T-helper 2 cell treated with Interferon-gamma antibody and Interleukin-4, amounts not matched to agents 100 ng/mL and 5 ng/mL, for 36 hours (primary cell): ENCODE data around the gene PCDHA13. TPM values are rescaled to one million over a fixed set of nuclear protein-coding genes. Genes with fewer than 3 reads are reported as not detected.
"Not testable (repeated sequence)": the region's sequence is repeated elsewhere in the genome, so short reads cannot be mapped to it uniquely, and the experiment has no call there.

Source experiments
- intact Hi-C: fragments of 100-400 bp; cut with micrococcal nuclease; formaldehyde crosslinking; loops from one replicate; pipeline ENCODE4 v1.15.1; 2023
- total RNA-seq: library from RNA; stranded (reverse); gene quantifications from 2 replicates; pipeline ENCODE4 v1.2.3, GENCODE V29; 2022

The PCDHA13 gene, protein sequence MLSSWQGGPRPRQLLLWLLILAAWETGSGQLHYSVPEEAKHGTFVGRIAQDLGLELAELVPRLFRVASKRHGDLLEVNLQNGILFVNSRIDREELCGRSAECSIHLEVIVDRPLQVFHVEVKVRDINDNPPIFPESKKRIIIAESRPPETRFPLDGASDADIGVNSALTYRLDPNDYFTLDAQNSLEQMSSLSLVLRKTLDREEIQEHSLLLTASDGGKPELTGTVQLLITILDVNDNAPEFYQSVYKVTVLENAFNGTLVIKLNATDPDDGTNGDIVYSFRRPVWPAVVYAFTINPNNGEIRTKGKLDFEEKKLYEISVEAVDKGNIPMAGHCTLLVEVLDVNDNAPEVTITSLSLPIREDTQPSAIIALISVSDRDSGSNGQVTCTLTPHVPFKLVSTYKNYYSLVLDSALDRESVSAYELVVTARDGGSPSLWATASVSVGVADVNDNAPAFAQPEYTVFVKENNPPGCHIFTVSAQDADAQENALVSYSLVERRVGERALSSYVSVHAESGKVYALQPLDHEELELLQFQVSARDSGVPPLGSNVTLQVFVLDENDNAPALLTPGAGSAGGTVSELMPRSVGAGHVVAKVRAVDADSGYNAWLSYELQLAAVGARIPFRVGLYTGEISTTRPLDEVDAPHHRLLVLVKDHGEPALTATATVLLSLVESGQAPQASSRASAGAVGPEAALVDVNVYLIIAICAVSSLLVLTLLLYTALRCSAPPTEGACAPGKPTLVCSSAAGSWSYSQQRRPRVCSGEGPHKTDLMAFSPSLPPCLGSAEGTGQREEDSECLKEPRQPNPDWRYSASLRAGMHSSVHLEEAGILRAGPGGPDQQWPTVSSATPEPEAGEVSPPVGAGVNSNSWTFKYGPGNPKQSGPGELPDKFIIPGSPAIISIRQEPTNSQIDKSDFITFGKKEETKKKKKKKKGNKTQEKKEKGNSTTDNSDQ
- not detected in 2 replicates for total RNA-seq

DNA sequence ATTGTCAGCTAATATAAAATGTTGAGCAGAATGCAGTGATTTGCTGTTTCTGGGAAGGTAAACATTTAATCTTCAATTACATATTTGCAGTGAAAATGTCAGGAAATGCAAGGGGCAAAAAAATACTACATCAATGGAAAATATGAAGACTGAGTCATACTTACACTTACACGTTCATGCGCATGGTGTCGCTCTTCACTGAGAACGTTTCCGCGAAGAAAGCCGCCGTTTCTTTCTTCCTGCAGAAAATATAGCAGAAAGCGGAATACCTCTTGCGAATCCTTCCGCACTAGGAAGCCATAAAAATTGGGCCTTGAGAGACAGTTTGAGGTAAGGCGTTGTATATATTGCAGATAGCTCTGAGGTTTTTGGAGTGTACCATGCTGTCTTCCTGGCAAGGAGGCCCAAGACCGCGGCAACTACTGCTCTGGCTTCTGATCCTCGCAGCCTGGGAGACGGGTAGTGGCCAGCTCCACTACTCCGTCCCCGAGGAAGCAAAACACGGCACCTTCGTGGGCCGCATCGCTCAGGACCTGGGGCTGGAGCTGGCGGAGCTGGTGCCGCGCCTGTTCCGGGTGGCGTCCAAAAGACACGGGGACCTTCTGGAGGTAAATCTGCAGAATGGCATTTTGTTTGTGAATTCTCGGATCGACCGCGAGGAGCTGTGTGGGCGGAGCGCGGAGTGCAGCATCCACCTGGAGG lies at the start of gene PCDHA13:
Gene PCDHA13 (plus strand): TSS at position 236 of the 702 bp plus-strand sequence. CDS start 145 bp downstream, at position 381.
- intact Hi-C loops = loop anchor here (5.0 kb wide), 1 partner anchor 45 kb away; no protein-coding TSS in a partner anchor

DNA sequence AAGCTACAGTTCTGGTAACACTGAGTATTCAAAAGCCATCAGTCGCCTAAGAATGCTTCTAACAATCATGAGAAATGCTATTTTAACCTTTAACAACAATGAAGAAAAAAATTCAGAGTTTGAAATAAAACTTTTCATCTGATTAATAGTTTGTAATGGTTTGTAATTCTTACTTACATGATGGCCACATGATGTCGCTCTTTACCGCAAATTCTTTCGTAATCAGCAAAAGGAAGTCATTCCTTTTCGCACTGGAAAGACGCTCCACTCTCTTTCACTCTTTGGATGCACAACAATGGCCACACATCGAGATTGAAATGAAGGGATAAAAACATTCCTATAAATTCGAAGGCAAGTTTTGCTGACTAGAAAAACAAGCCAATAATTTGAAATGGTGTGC lies 47.9 kb upstream of the PCDHA13 start, which contains the start of gene PCDHA7:
Gene PCDHA7 (plus strand): TSS at position 277 of the 400 bp plus-strand sequence. CDS start 115 bp downstream, at position 392.
- intact Hi-C loops = no loop called here

DNA sequence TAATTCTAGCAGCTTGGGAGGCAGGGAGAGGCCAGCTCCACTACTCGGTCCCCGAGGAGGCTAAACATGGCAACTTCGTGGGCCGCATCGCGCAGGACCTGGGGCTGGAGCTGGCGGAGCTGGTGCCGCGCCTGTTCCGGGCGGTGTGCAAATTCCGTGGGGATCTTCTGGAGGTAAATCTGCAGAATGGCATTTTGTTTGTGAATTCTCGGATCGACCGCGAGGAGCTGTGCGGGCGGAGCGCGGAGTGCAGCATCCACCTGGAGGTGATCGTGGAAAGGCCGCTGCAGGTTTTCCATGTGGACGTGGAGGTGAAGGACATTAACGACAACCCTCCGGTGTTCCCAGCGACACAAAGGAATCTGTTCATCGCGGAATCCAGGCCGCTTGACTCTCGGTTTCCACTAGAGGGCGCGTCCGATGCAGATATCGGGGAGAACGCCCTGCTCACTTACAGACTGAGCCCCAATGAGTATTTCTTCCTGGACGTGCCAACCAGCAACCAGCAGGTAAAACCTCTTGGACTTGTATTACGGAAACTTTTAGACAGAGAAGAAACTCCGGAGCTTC lies 47.4 kb upstream of the PCDHA13 start:
- intact Hi-C loops = loop anchor here (5.0 kb wide), 1 partner anchor 48 kb away; the partner anchor contains the start of gene PCDHA13

DNA sequence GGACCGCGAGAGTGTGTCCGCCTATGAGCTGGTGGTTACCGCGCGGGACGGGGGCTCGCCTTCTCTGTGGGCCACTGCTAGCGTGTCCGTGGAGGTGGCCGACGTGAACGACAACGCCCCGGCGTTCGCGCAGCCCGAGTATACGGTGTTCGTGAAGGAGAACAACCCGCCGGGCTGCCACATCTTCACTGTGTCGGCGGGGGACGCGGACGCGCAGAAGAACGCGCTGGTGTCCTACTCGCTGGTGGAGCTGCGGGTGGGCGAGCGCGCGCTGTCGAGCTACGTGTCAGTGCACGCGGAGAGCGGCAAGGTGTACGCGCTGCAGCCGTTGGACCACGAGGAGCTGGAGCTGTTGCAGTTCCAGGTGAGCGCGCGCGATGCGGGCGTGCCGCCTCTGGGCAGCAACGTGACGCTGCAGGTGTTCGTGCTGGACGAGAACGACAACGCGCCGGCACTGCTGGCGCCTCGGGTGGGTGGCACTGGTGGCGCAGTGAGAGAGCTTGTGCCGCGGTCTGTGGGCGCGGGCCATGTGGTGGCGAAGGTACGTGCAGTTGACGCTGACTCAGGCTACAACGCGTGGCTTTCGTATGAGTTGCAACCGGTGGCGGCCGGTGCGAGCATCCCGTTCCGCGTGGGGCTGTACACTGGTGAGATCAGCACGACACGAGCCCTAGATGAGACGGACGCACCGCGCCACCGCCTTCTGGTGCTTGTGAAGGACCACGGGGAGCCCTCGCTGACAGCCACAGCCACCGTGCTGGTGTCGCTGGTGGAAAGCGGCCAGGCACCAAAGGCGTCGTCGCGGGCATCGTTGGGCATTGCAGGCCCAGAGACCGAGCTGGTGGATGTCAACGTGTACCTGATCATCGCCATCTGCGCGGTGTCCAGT lies 46.1 kb upstream of the PCDHA13 start:
- intact Hi-C loops = loop anchor here (5.0 kb wide), 1 partner anchor 46 kb away; the partner anchor contains the start of gene PCDHA13

DNA sequence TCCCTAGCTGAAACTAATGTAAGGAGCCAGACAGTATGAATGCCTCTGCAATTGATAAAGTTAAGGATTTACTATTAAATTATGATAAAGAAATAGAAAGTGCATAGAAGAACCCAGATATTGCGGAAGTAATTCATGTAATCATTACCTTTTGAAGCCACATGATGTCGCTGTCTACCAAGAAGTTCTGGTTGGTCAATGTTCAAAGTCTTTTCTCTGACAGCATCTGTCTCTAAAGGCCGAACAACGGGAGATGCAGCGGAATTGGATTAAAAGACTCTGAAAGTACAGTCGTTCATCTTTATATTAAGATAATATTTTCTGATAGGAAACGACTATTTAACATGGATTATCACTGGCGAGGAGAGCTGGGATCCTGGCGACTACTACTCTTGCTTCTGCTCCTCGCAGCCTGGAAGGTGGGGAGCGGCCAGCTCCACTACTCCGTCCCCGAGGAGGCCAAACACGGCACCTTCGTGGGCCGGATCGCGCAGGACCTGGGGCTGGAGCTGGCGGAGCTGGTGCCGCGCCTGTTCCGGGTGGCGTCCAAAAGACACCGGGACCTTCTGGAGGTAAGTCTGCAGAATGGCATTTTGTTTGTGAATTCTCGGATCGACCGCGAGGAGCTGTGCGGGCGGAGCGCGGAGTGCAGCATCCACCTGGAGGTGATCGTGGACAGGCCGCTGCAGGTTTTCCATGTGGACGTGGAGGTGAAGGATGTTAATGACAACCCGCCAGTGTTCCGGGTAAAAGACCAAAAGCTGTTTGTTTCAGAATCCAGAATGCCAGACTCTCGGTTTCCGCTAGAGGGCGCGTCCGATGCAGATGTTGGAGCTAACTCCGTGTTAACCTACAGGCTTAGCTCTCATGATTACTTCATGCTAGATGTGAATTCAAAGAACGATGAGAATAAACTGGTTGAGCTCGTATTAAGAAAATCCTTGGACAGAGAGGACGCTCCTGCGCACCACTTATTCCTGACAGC lies 40.7 kb upstream of the PCDHA13 start, which contains the start of gene PCDHA8:
Gene PCDHA8 (plus strand): TSS at position 210 of the 985 bp plus-strand sequence. CDS start 135 bp downstream, at position 345.
- intact Hi-C loops = loop anchor here (1.0 to 5.0 kb wide), 2 partner anchors 39 to 200 kb away; partner anchors contain the start of gene PCDHA3

DNA sequence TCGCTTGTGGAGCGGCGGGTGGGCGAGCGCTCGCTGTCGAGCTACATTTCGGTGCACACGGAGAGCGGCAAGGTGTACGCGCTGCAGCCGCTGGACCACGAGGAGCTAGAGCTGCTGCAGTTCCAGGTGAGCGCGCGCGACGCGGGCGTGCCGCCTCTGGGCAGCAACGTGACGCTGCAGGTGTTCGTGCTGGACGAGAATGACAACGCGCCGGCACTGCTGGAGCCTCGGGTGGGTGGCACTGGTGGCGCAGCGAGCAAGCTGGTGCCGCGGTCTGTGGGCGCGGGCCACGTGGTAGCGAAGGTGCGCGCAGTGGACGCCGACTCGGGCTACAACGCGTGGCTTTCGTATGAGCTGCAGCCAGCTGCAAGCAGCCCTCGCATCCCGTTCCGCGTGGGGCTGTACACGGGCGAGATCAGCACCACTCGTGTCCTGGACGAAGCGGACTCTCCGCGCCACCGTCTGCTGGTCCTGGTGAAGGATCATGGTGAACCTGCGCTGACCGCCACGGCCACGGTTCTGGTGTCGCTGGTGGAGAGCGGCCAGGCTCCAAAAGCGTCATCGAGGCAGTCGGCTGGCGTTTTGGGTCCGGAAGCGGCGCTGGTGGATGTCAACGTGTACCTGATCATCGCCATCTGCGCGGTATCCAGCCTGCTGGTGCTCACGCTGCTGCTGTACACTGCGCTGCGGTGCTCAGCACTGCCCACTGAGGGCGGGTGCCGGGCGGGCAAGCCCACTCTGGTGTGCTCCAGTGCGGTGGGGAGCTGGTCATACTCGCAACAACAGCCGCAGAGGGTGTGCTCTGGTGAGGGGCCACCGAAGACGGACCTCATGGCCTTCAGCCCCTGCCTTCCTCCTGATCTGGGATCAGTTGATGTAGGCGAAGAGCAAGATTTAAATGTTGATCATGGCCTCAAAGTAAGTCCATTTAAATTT lies 38.9 kb upstream of the PCDHA13 start:
- intact Hi-C loops = loop anchor here (5.0 kb wide), 1 partner anchor 41 kb away; the partner anchor contains the start of gene PCDHA3

DNA sequence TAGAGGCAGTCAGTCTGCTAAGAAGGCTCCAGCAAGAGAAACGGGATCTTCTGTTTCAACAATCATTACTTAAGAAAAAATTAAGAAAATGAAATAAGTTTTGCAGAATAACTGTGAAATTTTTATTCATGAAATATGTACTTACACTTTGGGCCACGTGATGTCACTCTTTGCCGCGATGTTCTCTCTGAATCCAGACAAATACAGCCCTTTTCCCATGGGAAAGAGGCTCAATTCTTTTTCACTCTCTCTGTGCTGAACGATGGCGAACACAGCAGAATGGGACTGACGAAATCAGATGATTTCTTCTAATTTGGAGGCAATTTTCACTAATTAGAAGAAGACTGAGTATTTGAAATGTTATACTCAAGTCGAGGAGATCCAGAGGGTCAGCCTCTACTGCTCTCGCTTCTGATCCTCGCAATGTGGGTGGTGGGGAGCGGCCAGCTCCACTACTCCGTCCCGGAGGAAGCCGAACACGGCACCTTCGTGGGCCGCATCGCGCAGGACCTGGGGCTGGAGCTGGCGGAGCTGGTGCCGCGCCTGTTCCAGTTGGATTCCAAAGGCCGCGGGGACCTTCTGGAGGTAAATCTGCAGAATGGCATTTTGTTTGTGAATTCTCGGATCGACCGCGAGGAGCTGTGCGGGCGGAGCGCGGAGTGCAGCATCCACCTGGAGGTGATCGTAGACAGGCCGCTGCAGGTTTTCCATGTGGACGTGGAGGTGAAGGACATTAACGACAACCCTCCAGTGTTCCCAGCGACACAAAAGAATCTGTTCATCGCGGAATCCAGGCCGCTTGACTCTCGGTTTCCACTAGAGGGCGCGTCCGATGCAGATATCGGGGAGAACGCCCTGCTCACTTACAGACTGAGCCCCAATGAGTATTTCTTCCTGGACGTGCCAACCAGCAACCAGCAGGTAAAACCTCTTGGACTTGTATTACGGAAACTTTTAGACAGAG lies 33.5 kb upstream of the PCDHA13 start, which contains the start of gene PCDHA9:
Gene PCDHA9 (plus strand): TSS at position 244 of the 964 bp plus-strand sequence. CDS start 114 bp downstream, at position 358.
- intact Hi-C loops = not testable (repeated sequence)

DNA sequence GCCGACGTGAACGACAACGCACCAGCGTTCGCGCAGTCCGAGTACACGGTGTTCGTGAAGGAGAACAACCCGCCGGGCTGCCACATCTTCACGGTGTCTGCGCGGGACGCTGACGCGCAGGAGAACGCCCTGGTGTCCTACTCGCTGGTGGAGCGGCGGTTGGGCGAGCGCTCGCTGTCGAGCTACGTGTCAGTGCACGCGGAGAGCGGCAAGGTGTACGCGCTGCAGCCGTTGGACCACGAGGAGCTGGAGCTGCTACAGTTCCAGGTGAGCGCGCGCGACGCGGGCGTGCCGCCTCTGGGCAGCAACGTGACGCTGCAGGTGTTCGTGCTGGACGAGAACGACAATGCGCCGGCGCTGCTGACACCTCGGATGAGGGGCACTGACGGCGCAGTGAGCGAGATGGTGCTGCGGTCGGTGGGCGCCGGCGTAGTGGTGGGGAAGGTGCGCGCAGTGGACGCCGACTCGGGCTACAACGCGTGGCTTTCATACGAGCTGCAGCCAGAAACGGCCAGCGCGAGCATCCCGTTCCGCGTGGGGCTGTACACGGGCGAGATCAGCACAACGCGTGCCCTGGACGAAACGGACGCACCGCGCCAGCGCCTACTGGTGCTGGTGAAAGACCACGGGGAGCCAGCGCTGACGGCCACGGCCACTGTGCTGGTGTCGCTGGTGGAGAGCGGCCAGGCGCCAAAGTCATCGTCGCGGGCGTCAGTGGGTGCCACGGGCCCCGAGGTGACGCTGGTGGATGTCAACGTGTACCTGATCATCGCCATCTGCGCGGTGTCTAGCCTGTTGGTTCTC lies 31.9 kb upstream of the PCDHA13 start:
- intact Hi-C loops = not testable (repeated sequence)

DNA sequence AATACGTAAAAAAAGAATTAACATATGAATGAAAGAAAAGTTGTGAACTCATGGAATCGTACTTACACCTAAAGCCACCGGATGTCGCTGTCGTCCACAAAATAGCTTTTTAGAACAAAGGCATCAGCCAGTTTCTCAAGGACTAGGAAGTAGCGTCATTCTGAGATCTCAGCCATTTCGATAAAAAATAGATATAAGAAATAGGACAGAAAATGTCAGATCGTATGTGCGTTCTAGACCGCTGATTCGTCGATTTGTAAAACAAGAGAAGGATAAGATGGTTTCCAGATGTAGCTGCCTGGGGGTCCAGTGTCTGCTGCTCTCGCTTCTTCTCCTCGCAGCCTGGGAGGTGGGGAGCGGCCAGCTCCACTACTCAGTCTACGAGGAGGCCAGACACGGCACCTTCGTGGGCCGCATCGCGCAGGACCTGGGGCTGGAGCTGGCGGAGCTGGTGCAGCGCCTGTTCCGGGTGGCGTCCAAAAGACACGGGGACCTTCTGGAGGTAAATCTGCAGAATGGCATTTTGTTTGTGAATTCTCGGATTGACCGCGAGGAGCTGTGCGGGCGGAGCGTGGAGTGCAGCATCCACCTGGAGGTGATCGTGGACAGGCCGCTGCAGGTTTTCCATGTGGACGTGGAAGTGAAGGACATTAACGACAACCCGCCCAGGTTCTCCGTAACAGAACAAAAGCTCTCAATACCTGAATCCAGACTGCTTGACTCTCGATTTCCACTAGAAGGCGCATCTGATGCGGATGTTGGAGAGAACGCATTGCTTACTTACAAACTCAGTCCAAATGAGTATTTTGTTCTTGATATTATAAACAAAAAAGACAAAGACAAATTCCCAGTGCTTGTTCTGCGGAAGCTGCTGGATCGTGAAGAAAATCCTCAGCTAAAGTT lies 25.9 kb upstream of the PCDHA13 start, which contains the start of gene PCDHA10:
Gene PCDHA10 (plus strand): TSS at position 126 of the 903 bp plus-strand sequence. CDS start 152 bp downstream, at position 278.
- intact Hi-C loops = no loop called here

DNA sequence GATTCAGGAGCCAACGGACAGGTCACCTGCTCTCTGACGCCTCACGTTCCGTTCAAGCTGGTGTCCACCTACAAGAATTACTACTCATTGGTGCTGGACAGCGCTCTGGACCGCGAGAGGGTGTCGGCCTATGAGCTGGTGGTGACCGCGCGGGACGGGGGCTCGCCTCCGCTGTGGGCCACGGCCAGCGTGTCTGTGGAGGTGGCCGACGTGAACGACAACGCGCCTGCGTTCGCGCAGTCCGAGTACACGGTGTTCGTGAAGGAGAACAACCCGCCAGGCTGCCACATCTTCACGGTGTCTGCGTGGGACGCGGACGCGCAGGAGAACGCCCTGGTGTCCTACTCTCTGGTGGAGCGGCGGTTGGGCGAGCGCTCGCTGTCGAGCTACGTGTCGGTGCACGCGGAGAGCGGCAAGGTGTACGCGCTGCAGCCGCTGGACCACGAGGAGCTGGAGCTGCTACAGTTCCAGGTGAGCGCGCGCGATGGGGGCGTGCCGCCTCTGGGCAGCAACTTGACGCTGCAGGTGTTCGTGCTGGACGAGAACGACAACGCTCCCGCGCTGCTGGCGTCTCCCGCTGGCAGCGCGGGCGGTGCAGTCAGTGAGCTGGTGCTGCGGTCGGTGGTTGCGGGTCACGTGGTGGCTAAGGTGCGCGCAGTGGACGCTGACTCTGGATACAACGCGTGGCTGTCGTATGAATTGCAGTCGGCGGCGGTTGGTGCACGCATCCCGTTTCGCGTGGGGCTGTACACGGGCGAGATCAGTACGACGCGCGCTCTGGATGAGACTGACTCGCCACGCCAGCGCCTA lies 24.5 kb upstream of the PCDHA13 start:
- intact Hi-C loops = no loop called here

DNA sequence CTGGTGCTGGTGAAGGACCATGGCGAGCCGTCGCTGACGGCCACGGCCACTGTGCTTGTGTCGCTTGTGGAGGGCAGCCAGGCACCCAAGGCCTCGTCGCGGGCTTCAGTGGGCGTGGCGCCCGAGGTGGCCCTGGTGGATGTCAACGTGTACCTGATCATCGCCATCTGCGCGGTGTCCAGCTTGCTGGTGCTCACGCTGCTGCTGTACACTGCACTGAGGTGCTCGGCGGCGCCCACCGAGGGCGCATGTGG lies 24.0 kb upstream of the PCDHA13 start:
- intact Hi-C loops = no loop called here

DNA sequence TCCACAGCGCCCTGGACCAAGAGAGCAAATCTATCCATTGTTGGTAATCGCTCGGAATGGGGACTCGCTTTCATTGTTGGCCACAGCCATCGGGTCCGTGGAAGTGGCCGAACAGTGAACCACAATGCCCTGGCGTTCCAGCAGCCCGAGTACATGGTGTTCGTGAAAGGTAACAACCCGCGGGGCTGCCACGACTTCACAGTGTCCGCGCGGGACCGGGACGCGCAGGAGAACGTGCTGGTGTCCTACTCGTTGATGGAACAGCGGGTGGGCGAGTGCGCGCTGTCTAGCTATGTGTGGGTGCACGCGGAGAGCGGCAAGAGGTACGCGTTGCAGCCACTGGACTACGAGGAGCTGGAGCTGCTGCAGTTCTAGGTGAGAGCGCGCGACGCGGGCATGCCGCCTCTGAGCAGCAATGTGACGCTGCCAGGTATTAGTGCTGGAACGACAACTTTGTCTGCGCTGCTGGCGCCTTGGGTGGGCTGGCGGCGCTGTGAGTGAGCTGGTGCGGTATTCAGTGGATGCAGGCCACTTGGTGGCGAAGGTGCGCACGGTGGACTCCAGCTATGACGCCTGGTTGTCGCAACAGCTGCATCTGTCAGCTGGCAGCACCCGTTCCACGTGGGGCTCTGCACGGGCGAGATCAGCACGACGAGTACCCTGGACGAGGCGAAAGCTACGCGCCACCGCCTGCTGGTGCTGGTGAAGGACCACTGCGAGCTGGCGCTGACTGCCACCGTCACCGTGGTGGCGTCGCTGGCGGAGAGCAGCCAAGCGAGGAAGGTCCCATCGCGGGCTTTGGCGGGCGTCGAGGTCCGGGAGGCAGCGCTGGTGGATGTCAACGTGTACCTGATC lies 19.3 kb upstream of the PCDHA13 start:
- intact Hi-C loops = no loop called here
